ENCODE measurements around the gene DDI2. TPM values are rescaled to one million over a fixed set of nuclear protein-coding genes. Genes with fewer than 3 reads are reported as not detected.

DDI2 gene
- total and polyA plus RNA-seq, 9 of the 15 experiments (the other 6 are each of a cell fraction or from before 2014, with no cell fraction given): 6.5 to 48.4 (median 21.2) TPM

DNA sequence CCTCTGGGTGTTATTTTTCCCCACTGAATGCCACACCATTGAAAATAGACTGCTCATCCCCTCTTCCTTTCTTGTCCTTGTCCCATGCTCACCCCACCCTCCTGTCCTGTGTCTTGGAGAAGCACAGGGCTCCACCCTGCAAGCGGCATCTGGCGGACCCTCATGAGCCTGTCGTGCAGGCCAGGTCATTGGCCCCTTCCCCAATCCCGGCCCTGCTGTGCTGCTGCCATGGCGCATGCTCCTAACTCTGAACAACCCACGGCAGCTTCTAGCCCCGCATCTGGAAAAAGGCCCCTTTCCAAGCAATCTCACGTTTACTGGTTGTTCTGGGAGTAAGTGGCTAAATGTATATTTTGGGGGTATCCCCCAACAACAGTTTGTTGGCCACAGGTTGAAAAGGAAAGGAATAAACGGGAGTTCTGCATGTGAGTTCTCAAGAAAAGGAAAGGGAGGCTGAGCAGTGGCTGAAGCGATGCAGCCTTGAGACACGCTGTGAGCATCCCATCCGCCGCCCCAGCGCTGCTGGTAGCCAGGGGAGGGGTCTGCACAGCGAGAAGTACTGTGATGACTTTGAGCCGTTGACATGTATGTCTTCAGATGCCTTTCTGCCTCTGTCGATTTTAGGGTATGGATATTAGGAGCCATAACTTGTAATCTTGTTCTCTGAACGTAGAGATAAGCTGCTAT is 48.7 kb upstream of the DDI2 start:
- BruUV-seq (replicated peaks): TSS peak; percentile 18
- POLR2A ChIA-PET: interaction anchor here (1.1 kb wide), 2 partner anchors 12 to 14 kb away, joined by 3 read pairs; no protein-coding TSS in a partner anchor
- TF ChIP-seq, protein P1, sequence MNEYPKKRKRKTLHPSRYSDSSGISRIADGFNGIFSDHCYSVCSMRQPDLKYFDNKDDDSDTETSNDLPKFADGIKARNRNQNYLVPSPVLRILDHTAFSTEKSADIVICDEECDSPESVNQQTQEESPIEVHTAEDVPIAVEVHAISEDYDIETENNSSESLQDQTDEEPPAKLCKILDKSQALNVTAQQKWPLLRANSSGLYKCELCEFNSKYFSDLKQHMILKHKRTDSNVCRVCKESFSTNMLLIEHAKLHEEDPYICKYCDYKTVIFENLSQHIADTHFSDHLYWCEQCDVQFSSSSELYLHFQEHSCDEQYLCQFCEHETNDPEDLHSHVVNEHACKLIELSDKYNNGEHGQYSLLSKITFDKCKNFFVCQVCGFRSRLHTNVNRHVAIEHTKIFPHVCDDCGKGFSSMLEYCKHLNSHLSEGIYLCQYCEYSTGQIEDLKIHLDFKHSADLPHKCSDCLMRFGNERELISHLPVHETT (CRISPR knock-in tag; conservative IDR thresholded peaks at IDR 0.05 in 1 of 2, IDR thresholded peaks at IDR 0.05 in 1 of 2): no peak
- 0 out of 2 replicates have a peak, but pooled peaks have one; percentile 12 for TF ChIP-seq POLR2G (IDR thresholded peaks at IDR 0.05; ENCODE audit: low read depth, low read length)
- H3K4me3 ChIP-seq: no peak overlapping the region
- peaks cover 71% of the 10 kb centered on the region for H3K36me3 ChIP-seq (ENCODE audit: control insufficient read depth, insufficient read depth, low read length)
- WGBS (ENCODE audit: insufficient coverage, low coverage, missing lambda C conversion rate): 83% methylated on average over 18 of the region's 18 CpGs
- DNase-seq (ENCODE audit: extremely low read depth in 1 of 4, low spot score in 3 of 4) (no peak), FAIRE-seq (no peak), ATAC-seq (no peak)
- no peak overlapping the region for H2AFZ ChIP-seq (ENCODE audit: low read depth, low read length)
- no peaks in the 10 kb centered on the region for H3K27me3 ChIP-seq (ENCODE audit: control insufficient read depth in 2 of 2, insufficient read depth in 2 of 2, low read length in 2 of 2)
- H3K4me2 ChIP-seq (ENCODE audit: insufficient read depth, low read length): no peak overlapping the region
- no peak overlapping the region for H3K27ac ChIP-seq (ENCODE audit: extremely low read depth, low read depth, low read length)
- H4K20me1 ChIP-seq (replicated peaks; ENCODE audit: control insufficient read depth, insufficient read depth, low read length): no peaks in the 10 kb centered on the region
- in situ Hi-C loops (cut with MboI): no loop called here
- H3K79me2 ChIP-seq (ENCODE audit: control insufficient read depth, insufficient read depth, low read length): no peaks in the 10 kb centered on the region
- peaks cover 0 to 6% of the 10 kb centered on the region in 2 experiments; a peak in 1 of 5 replicates for H3K4me1 ChIP-seq (replicated peaks in 1 of 2; ENCODE audit: control insufficient read depth in 2 of 2, insufficient read depth in 2 of 2, low read length in 2 of 2)
- H3K9me1 ChIP-seq (ENCODE audit: control insufficient read depth, insufficient read depth, low read length): no peaks in the 10 kb centered on the region
- intact Hi-C loops (cut with micrococcal nuclease): no loop called here
- peak overlapping the region in 1 of 2 experiments; percentile 69; a peak in 1 of 4 replicates for H3K9ac ChIP-seq (ENCODE audit: insufficient read depth in 1 of 2, low read depth in 2 of 2, low read length in 2 of 2)
- no peaks in the 10 kb centered on the region for H3K9me3 ChIP-seq (replicated peaks; ENCODE audit: control insufficient read depth, insufficient read depth, low read depth, low read length)
- CTCF ChIA-PET (ENCODE audit: low intra/inter-chr PET ratio): no interaction called here
